ENCODE results near the gene OR51F2.

DNA sequence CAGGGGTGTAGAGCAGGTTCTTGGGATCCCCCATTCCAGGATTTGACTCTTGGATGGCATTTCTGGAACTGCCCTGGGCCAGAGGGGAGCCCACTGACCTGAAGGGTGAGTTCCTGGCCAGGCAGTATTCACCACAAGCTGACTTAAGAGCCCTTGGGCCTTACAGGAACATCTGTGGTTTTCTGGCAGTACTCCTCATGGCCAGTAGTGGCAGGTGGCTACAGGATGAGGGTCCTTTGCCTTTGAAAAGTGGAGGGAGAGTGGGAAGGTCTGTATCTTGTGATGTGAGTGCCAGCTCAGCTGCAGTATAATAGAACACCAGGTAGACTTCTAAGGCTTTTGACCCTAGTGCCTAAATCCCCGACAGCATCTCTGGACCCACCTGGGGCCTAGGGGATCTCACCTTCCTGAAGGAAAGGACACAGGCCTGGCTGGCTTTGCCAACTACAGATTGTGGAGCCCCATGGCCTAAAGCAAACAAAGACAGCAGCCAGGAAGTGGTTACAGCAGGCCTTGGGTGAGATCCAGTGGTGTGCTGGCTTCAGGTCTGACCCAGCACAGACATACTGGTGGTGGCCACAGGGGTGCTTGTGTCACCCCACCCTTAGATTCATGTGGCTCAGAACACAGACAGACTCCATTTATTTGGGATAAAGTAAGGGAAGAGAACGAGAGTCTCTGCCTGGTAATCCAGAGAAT is 18.9 kb downstream of the OR51F2 start:
- TF ChIP-seq RXRA (IDR thresholded peaks at IDR 0.05) = no peak
- TF ChIP-seq, protein P1, sequence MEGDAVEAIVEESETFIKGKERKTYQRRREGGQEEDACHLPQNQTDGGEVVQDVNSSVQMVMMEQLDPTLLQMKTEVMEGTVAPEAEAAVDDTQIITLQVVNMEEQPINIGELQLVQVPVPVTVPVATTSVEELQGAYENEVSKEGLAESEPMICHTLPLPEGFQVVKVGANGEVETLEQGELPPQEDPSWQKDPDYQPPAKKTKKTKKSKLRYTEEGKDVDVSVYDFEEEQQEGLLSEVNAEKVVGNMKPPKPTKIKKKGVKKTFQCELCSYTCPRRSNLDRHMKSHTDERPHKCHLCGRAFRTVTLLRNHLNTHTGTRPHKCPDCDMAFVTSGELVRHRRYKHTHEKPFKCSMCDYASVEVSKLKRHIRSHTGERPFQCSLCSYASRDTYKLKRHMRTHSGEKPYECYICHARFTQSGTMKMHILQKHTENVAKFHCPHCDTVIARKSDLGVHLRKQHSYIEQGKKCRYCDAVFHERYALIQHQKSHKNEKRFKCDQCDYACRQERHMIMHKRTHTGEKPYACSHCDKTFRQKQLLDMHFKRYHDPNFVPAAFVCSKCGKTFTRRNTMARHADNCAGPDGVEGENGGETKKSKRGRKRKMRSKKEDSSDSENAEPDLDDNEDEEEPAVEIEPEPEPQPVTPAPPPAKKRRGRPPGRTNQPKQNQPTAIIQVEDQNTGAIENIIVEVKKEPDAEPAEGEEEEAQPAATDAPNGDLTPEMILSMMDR (IDR thresholded peaks at IDR 0.05; ENCODE audit: low read depth, low read length, missing input control) = no peak
- TF ChIP-seq TAF1 (conservative IDR thresholded peaks at IDR 0.05) = no peak
